NCI-H748 (cell line): ENCODE results near the gene FAHD2A.
A peak's percentile ranks its signal among the peaks of the same experiment; 100 is the strongest.
"Not testable (repeated sequence)": the region's sequence is repeated elsewhere in the genome, so short reads cannot be mapped to it uniquely, and the experiment has no call there.

Experiments used
- DNase-seq: peaks from one replicate; lab custom pipeline; 2025; ENCODE audit not compliant: unreplicated experiment; lab: John Stamatoyannopoulos, UW

The FAHD2A gene

DNA sequence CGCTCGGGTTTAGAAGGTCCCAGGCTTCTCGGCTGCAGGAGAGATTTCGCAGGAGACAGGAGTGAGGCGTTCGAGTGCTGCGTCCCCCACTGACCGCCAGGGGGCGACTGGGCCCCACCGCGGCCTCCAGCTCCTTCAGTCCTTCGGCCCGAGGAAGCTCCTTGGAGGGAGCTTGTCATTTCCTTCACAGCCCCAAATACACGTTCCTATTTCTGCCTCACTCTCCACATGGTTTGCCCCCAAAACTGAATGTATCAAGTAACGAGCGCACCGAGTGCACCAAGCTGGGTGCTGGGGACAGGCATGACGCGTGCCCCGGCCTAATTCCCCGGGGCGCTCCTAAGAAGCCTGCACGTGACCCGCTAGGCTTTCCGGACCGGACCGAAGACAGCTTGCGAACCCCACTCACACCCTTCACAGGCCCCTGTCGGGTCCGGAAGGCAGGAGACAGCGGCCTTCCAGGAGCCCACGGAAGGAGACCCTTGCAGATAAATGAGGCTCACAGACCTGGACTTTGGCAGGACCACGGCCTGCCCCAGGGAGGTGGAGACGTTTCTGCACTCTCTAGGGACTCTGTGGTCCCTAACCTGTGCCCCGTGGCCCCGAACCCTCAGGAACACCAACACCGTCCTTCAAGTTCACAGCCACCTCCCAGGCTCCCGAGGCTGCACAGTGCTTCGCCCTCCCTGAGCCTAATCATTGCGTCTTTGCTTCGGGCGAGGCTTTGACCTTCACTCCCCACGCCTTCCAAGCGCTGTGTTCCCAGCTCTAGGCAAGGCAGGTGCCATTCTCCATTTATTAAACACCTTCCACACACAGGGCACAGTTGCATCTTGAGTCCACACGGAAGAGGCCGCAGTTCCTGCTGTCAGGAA, 13.0 kb upstream of the FAHD2A start:
- peak; percentile 26 for DNase-seq

DNA sequence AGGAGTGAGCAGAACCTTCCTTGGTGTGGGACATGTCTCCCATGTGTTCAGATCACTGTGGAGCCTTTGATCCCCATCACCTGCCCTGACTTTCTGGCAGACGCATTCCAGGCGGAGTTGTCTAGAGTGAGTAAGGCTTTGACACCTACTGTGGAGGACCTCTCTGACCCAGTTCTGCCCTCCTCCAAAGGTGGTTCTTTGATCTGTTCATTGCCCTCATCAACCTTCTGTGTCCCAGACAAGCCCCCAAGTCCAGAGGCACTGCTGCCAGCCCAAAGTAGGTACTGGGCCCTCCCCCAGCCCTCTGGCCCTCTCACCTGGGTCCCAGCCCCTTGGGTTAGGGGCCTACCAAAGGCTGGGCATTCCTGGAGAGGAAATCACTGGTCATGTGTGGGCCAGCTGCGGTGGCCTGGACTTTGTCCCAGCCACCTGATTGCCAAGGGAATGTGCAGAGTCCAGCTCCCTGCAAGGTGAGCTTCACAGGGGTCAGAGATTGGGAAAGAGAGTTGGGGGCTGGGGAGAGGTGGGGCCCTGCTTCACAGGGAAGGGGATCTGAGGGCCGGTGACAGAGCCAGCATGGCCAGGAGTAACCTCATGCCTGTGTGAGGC, 12.1 kb upstream of the FAHD2A start:
- no peak for DNase-seq

DNA sequence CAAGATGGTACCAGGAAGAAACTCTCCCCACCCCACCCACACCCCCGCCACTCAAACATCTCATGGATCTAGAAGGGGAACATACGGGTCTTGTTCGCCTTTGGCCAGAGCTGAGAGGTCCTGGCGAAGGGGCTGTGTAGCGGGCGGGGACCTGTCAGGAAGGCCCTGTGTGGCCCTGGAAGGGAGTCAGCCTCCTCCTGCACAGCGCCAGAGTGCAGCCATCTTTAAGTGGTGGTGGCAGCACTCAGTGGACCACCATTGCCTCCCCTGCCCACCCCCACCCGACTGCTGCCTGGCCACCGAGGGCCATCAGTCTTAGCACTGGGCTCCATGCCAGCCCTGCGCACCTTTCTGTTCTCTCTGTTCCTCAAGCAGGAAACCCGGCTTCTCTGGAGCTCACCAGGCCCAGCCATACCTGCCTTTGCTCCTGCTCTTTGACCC, 11.6 kb upstream of the FAHD2A start:
- no peak for DNase-seq

DNA sequence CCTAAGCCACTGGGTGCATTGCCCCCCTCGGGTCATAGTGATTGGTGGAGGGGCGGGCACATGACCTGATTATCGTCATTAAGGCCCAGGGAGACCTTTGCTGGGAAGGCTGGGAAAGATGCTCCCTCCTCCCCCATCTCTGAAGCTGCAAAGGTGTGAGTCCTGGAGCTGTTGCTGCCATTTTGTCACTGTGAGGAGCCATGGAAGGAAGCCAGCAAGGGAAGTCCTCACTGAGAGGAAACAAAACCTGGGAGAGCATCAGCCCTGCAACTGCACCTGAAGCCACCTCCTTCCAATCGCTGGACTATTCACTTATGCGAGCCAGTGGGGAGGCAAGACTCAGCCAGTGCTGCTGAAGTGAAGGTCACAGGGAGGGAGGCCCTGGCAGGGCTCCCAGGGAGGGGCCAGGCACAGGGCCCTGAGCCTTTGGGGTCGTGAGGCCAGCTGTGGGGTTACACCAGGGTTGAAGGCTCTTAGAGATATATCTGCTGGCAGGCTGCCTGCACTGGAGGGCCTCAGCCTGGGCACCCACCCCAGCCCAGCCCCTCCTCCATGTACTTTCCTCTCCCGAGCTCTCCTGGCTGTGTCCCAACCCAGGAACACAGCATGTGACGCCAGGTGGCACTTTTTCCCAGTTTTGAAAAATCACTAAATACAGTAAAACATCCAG, 10.7 kb upstream of the FAHD2A start:
- no peak for DNase-seq

DNA sequence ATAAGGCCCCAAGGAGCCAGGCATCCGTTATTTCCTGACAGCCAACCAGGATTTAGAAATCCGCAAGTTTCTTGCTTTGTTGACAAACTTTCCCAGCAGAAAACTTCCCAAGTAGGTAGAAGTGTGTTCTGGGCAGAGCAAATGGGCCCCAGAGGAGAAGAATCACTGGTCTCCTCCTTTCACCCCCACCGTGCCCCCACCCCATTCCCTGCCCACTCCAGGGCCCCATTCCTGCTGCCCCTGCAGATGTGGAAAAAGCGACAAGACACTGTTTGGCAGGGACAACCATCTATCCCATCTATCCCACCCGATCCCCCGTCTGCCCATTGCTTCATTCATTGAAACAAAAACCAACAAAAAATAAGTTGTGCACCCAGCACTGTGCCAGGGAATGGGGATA, 10.2 kb upstream of the FAHD2A start:
- no peak for DNase-seq

DNA sequence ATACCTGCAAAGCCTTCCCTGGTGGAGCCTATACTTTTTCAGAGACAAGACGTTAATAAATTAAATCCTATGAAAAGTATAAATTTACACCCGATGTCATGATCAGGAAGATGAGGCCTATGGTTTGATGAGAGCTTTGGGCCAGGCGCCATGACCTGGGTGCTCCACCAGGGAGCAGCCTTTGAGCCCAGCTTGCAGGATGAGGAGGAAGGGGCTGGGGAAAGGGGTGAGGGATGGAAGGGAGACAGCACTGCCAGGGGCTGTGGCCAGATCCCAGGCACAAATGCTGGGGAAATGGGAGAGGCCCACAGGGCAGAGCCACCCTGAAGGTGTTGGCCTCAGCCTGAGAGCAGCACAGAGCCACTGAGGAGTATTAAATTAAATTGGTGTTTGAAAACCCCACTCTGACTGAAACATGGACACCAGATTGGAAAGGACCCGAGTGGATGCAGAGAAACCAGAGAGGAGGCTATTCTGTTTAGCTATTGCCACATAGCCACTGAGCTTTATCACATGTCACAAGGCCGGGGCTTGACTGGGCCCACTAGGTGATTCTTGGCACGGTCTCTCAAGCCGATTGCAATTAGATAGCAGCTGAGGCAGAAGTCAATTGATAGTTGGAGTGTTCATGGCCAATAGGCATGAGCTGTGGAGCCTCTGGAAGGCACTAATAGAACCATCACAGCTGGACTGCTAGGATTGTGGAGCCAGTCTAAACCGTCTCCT, 9.6 kb upstream of the FAHD2A start:
- DNase-seq: no peak

DNA sequence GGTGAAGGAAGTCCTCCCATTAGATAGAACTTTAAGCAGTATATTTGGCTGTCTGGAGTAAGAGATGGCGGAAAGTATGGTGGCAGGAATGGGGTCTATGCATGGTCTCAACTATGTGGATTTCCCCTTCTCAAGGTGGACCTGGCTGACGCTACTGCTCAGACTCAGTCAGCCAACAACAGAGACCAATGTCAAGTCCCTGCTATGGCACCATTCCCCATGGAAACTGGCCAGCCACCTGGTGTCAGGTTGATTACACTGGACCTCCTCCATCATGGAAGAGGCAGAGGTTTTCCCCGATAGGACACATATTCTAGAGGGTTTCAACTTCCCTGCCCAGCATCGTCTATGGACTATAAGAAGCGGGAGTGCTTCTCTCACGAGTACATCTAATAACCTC, 8.6 kb upstream of the FAHD2A start:
- DNase-seq: no peak

DNA sequence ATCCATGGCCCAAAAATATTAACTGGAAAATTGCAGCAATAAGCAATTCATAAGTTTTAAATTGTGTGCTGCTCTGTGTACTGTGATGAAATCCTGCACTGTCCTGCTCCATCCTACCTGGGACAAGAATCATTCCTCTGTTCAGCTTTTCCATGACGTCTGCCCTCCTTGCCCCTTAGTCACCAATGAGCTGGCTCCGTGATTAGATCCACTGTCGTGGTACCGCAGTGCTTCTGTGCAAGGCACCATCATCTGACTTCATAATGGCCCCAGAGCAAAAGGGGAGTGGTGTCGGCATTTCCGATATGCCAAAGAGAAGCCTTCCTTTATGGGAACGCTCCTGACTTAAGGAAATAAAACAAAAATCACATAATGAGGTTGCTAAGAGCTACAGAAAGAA, 3.4 kb upstream of the FAHD2A start:
- DNase-seq: no peak

DNA sequence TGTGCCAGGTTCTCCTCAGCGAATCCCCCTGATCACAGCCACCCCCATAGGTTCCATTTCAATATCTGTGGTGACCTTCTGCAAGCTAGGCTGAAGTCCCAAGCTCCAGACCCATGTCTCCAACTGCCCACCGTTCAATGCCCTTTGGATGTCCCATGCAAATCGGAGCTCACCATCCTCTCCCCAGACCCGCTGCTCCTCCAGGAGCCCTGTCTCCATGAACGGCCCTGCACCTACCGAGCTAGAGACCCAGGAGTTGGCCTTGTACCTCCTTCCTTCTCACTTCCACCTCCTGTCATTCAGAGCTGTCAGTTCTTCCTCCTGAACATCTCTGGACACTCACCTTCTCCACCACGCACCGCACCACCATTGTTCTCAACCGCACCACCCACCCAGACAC, 1.0 kb upstream of the FAHD2A start:
- DNase-seq: no peak

DNA sequence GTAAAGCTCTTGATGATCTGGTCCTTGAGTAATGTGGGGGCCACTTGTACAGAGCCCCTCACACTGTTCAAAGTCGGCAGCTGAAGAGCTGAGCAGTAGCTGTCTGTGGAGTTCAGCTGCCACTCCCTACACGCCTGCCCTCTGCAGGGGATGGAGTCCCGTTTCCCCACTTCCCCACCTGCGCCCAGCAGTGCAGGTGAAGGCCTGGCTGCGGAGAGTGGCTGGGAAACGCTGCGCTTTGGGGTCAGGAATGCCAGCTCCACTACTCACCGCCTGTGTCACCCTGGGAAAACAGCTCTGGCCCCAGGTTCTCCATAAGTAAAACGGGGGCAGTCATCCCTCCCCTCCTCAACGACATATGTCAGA, 521 bp upstream of the FAHD2A start:
- peak; percentile 42 for DNase-seq

DNA sequence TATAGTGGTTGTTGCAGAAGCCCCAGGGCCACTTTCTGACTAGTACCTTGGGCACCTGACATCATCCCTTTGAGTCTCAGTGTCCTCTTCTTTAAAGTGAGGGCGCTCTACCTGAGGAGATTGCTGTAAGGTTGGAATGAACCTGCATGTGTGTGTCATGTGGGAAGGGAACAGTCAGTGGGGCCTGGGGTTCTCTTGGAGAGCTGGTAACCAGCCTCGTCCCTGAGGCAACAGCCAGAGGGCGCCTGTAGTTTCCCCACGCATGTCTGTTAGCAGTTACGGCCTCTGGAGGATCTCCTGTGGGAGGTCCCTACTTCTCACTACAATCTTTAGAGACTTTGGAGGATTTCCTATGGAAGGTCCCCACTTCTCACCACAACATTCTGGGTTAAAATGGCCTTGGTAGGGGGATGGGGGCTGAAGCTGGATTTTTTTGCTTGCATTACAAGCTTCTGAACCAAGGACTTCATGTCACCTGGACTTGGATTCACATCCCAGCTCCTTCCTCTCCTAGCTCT, 755 bp downstream of the FAHD2A start:
- peak; percentile 36 for DNase-seq

DNA sequence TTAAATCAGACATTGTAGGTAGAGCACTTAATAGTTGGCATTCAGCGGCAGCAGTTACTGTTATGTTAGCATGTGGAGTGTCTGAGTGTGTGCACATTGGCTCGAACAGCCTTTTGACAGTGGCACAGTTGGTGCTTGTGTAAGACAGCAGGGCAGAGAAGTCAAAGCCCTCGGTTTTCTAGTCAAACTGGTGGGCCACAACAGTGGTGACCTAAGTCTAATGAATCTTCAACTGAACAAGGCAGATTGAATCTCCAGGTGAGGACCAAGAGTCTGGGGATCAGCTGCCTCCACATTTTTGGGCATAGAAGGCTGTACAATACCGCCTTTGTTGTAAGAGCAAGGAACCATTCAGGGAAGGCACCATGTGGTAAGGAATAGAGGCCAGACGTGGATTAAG, 1.3 kb downstream of the FAHD2A start:
- DNase-seq: not testable (repeated sequence)

DNA sequence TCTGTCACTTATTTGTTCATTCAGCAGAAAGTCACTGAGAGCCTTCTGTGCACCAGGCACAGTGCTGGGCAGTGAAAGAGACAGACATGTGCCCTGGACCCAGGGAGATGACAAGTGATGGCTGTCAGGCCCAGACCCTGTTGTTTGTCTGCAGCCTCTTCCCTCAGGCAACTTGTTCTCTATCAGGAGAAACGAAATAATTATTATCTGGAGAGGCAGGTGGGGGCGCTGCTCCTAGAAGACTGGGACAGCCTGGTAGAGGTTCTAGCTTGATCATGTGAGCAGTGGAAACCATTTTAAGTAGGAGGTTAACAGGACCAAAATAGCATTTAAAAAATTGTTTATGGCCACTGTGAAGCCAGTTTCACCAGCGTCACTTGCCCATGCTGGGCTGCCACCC, 2.2 kb downstream of the FAHD2A start:
- not testable (repeated sequence) for DNase-seq

DNA sequence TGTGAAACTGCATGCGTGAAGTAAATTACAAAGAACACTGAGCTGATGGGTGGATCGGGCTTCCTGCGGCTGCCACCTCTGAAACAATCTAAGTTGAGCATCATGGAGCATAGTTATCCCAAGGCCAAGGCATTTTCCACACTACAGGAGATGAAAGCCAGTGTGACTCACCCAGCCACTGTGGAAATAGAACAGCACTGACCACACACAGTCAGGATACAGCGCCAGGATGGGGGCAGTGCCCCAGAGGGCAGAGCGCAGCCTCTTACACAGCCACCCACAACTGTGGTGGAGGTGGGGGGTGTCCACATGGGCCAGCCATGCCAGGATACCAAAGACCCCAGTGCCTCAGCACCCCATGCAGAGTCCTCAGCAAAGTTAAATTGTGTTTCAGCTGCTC, 8.7 kb downstream of the FAHD2A start:
- DNase-seq: not testable (repeated sequence)

DNA sequence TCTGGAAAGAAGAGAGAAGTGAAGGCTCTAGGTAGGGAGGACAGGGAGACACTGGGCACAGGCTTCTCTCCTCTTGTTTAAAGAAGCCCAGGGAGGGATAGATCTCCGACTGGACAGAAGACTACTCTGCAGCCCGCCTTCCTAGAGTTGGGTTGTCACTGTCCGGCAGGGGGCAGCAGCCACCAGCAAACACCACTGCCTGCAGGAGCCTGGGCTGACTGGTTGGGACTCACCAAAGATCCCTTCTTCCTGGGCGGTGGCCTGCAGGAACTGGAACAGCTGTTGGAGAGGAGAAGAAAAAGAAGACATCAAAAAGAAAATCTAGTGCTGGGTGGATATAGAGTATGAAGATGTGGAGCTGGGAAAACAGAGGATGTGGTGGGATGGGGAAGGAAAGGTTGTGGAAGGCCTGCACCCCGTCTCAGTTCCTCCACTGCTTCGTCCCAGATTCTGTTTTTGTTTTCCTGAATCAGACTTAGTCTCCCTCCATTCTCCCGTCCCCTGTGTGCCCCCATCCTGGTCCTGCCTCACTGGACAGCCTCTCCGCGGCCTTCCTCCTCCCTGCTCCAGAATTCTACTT, 11.6 kb downstream of the FAHD2A start:
- DNase-seq: peak; percentile 58

DNA sequence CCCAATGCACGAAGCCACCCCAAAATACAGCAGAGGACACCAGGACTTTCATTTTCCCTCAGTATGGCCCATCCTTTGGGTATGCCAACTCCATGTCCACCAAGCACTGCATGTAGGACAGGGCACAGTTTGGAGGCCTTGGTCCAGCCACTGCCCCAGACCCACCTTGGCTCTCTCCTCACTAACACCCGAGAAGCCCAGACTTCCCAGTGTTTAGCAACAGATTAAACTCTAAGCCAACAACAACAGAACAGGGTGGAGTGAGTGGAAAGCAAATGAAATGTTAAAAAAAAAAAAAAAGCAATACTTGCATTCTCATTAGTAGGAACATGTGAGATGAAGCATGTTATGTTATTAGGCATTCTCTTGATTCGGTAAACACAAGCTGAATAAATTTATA, 12.6 kb downstream of the FAHD2A start:
- not testable (repeated sequence) for DNase-seq

DNA sequence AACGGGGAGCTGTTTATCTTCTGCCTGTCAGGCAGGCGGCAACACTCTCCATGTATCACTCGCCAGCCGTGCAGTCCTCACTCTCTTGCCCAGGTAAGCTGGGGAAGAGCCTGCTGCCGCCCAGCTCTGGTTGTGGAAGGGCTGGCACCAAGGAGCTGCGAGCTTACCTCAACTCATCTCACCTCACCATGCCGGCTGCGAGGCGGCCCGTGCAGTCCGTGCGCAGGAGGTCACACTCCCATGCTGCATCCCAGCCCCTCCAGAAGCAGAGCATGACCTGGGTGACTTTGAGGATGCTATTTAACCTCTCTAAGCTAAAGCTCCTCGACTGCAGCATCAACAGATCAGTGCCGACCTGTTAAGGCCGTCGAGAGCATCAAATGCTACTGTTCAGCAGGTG, 13.1 kb downstream of the FAHD2A start:
- not testable (repeated sequence) for DNase-seq

DNA sequence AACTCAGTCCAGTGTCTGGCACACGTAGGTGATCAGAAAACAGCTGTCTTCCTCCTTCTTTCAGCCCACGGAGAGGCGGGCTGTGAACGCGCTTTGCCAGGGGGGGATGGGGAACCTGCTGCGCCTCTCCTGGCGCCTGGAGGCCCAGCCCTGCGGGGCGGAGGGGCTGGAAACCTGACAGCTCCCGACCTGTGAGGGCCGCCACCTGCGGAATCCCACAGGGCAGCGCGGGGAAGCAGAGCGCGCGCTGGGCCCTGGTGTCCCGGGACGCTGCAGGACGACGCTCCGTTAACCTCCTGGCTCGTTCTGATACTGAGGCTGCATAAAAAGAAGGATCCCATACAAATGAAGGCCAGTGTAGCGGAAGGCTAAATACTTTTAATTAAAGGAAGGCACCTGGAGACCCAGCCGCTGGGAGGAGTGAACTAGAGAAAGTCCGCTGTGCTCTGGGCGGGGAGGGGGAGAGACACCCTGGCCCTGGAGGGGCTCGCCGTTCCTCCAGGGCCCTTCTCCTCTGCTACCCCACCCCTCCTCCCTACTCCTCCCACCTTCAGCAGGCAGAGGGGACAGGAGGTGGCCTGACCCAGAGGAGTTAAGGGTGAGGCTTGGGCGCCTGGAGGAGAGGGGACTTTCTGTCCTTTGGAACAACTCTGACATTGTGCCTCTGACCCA, 24.8 kb downstream of the FAHD2A start:
- not testable (repeated sequence) for DNase-seq

DNA sequence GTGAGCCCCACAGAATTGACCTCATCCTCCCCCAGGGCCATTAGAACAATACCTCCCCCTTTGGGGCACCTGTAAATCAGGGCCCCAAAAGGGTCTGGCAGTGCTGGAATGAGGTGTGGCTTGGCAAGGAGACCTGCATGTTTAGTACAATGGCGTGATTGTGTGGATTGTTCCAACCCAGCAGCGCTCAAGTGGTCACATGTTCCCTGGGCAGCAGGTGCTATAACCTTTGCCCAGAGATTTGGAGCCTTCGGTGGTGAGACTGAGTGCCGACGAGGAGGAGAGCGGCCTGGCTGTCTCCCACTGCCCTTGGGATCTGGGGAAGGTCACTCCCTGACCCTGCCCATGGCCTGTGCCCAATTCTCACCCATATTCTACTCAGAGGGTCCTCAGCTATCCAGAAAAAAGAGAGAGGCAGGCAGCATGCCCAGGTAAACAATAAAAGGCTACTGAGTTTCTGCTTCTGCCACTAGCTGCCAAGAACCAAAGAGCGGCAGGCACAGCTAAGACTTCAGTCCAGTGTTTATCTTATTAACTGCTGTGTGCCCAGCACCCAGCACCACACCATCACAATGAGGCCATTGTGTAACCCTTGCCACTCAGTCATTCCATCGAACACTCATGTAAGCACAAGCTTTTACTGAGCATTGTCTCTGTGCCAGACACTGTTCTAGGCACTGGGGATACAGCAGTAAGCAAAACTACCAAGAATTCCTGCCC, 27.4 kb downstream of the FAHD2A start:
- DNase-seq: not testable (repeated sequence)

DNA sequence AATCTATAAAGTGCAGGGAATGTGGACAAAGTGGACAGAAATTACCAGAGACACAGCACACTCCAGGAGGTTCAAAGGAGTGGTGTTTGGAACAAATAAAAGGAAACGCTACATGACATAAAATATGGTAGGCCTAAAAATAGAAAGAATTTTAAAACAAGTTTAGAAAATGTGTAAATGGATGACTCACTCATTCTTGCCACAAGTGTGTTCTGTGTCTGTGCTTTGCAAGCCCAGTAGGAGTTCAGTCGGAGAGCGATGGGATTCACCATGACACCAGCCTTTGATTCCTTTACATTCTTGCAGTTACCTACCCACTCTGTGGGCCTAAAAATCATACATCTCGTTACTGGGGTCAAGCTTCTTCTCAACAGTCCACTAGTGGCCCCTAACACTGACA, 30.9 kb downstream of the FAHD2A start:
- not testable (repeated sequence) for DNase-seq
